Medulla oblongata (tissue), 1 donor: ENCODE data around the gene CARM1.
"Not testable (repeated sequence)": the region's sequence is repeated elsewhere in the genome, so short reads cannot be mapped to it uniquely, and the experiment has no call there.

Experiments used
- DNase-seq: peaks from one replicate; pipeline ENCODE4 v3.0.0-alpha.2; 2015; ENCODE audit errors: extremely low spot score

The CARM1 gene

GRCh38 chr19:10870955-10871603 lies at the start of gene CARM1:
TSS of gene CARM1 (plus strand) at chr19:10871553. CDS start at chr19:10871703, 150 bp downstream.
- peak; percentile 98 for DNase-seq

DNA sequence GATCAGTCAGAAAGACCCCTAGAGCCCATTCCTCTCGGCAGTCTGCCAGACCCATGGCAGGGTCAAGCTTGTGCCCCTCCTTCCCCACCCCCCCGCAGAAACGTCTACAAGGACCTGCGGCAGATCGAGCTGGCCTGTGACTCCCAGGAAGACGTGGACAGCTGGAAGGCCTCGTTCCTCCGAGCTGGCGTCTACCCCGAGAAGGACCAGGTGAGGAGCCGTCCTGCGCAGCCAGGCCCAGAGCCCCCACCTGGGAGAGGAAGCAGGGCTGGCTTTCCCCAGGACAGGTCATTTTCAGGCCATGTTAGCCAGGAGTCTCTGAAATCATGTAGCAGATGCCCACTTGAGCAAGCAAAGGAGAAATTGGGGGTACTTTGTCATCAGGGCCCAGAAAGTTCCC lies 47.7 kb upstream of the CARM1 start:
- DNase-seq: no peak

DNA sequence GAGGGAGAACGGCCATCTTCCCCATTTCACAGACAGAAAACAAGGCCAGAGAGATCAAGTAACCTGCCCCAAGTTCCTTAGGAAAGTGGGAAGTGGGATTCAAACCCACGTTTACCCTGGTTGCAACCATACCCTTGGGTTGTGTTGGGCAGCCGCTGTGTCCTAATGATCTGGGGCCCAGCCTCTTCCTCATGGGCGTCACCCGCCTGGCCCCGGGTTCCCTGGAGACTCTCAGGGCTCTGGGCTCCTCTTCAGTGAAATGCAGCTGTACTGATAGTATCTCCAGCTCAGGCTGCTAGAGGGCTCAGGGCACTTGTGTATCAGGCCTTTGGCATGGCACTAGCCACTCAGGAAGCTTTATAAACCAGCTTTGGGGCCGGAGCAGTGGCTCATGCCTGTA lies 45.1 kb upstream of the CARM1 start:
- no peak for DNase-seq

DNA sequence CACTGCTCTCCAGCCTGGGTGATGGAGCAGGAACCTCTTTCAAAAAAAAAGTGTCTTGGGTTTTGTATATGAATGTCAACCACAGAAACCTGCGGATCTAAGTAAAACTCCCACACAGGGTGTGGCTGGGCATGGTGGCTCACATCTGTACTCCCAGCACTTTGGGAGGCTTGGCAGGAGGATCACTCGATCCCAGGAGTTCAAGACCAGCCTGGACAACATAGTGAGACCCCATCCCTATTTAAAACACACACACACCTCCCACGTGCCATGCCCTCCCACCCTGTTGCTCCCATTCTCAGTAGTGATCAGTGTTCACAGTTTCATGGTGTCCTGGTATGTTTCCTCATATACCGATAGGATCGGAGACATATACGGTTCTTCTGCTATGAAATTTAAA lies 44.5 kb upstream of the CARM1 start:
- DNase-seq: no peak

DNA sequence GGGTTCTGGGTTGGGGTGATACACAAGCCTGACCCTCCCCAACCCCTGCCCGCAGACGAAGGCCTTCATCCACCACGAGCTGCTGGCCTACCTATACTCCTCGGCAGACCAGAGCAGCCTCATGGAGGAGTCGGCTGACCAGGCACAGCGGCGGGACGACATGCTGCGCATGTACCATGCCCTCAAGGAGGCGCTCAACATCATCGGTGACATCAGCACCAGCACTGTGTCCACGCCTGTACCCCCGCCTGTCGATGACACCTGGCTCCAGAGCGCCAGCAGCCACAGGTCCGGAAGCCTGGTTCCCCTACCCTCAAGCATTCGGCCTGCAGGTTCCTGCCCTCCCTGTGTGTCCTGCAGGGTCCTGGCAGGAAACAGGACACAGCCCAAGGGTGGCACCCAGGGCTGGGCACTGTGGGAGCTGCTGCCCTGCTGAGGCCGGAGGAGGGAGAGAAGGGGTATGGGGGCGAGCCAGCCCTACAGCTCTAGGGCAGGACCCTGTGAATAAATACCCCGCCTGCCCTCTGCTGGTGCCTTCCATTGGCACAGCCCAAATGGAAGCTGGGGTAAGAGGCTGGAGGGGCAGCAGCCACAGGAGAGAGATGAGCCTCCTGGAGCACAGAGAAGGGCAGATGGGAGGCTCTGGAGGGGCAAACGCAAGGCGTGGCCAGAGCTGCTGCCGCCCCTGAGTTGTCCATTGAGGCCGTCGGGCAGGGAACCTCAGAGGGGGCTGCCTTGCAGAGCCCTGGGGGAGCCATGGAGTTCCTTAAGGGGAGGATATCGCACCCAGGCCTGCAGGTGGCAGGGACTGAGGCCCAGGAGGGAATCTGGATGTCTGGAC lies 42.2 kb upstream of the CARM1 start:
- DNase-seq: no peak

GRCh38 chr19:10829967-10830366 lies 41.4 kb upstream of the CARM1 start:
- DNase-seq: no peak

DNA sequence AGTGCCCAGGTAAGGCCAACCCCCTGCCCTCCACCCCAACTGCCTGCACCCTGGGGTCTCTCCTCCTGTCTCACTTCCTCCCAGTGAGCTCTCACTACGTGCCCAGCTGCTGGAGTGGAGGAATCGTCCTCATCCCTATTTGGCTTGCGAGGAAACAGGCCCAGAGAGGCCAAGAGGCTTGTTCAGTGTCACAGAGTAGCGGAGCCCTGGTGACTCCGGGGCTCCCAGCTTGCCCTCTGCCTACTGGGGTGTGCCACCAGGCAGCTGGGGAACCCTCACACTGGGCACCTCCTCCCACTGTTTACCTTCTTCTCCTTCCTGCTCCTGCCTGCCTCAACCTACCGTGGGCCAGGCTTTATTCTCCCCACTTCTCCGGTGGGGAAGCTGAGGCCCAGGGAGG lies 41.0 kb upstream of the CARM1 start:
- no peak for DNase-seq

- no peak for DNase-seq
Observed at GRCh38 chr19:10830931-10831779, 40.2 kb upstream of the CARM1 start.

DNA sequence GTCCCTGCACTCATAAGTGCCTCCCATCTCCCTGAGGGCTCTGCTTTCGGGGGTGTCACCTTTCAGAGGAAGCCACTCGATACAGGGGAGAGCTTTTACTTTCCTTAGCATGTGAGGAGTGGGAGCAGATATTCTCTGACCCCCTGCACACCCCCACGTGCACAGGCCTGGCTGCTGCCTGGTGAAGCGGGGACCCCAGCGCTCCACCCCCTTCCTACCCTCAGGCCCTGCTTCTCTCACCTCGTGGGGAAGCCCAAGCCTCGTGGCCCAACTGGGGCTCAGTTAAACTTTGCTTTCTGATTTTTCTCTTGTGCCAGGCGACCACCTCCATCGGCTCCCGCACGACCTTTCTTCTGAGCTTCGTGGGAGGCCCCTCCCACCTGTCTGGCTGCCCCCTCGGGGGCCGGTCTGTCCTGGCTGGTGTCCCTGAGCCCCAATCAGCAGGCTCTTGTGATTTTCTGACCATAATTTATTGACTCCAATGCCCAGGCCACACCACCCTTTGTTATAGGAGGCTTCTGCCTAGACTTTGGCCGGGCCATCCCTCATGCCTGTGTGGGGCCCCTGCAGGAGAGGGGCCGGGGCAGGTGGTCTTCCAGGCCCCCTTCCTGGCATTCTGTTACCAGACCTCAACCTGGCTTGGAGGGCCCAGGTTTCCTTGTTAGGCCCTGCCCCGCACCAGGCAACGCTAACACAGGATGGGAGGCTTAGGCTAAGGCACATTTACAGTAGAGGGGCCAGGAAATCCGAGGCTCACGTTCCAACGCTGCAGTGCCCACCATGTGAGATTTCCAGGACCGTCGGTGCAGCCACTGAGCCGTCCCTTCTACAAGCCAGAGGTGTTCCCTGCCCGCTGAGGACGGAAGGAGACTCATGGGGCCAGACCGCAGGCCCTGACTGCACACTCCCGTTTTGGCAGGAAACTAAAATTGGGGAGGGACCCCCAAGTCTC lies 39.1 kb upstream of the CARM1 start:
- no peak for DNase-seq

DNA sequence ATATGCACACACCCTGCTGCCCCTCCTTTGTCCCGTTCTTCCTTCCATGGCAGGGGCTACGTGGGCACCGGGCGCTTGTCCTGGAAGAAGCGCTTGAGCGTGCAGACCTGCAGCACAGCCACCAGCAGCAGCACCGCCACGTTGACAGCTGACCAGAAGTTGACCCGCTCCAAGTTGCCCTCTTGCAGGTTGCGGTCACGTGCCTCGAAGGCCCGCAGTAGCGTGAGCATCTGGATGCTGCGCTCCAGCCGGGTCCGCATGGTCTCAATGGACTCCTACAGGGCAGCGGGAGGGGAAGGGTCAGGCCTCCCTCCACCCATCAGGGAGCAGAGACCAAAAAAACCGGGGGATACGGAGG lies 38.4 kb upstream of the CARM1 start:
- DNase-seq: no peak

DNA sequence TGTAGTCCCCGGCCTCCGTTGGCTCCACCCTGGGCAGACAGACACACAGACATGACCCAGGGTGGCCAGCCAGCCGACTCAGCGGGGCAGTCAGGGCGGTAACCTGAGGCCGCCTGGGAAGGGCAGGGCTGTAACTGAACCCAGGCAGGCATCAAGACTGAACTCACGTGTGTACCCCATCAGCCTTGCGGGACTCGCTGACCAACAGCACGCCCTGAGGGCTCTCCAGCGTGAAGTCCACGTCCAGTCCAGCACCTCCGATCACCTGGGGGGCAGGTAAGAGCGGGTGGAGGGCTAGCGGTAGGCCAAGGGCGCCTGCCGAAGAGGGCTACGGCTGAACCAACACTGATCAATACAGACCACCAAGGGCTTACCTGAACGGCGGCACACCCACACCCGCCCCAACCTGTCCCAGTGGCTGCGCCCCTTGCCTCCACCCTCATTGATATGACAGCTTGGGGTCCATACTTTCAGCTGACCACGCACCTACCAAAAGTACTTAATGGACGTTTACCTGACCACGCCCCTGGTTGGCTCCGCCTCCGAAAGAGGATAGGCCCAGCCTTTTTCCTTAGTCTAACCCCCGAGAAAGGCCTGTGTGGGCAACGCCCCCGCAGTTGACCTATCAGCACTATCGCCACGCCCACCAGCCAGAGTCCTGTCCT lies 36.1 kb upstream of the CARM1 start:
- no peak for DNase-seq

DNA sequence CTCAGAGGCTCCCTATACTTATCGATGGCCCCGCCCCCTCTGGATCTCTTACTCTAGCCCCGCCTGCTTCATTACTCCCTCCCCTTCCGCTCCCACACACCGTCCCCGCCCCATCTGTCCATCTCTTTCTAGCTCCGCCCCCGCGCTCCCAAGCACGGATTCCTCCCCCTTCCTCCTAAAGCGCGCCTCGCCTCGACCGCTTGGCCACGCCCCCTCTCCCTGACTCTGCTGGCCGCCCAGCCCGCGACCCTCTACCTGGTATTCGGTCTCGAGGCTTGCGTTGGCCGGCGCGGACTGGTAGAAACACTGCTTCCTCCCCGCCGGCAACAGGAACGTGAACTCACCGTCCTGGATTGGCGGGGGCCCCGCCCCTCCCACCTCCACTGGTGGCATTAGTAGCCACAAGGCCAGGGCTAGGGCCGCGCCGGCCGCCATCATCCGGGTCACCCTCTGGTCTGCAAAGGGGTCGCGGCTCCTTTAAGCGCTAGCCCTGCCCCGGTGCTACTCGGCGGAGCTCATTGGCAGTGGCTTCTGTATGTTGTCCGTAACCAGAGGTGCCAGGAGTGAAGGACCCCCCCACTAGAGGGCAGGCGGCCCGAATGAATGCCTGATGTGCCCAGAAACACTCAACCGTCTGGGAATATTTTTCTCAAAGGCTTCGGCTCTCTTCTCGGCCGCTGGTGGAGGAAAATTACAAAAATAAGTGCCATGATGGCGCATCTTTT lies 35.4 kb upstream of the CARM1 start, which contains the start of gene TMED1:
TMED1 (minus strand) TSS at position 459 of the 725 bp plus-strand sequence; CDS start at position 438, 21 bp downstream.
- DNase-seq: peak; percentile 99

DNA sequence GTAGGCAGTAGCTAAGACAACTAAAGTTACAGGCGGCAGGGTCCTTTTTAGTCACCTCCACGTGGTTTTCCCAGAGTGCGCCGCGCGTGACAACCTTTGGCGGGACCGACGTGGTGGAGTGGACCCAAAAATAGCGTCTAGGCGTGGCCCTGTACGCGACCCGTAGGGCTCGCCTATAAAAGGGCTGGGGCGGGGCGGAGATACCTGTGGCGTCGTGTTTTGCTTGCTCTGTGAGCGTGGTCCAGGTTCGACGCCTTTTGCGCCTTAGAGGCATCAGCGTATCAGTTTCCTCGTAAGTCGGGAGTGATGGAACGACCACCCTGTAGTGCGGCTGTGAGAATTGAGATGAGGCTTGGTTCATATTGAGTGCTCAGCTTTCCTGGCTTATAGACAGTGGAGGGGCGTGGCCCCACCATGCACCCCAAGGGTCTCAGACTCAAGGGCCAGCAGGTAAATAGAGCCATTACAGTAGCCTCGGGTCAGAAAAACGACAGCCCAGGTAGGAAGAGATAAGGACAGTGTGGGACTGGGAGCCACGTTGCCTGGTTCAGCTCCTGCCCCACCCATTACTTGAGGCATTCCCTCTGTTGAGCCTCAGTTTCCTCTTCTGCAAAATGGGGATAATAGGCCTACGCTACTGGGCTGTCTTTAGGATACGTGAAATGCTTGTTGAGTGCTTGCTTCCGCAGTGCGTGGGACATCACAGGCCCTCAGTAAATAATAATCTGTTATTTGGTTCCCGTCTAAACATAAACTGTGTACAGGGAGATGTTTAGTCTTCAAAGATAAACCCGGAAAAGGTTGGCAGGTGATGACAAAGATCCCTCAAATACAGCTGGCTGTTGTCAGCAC lies 34.6 kb upstream of the CARM1 start:
- no peak for DNase-seq

DNA sequence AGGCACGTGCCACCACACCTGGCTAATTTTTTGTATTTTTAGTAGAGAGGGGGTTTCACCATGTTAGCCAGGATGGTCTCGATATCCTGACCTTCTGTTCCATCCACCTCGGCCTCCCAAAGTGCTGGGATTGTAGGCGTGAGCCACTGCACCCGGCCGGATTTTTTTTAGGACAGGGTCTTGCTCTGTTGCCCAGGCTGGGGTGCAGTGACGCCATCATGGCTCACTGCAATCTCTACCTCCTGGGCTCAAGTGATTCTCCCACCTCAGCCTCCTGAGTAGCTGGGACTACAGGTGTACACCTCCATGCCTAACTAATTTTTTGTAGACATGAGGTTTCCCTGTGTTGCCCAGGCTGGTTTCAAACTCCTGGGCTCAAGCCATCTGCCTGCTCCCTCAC lies 33.7 kb upstream of the CARM1 start:
- DNase-seq: not testable (repeated sequence)

GRCh38 chr19:10838377-10838776 lies 33.0 kb upstream of the CARM1 start:
- no peak for DNase-seq

DNA sequence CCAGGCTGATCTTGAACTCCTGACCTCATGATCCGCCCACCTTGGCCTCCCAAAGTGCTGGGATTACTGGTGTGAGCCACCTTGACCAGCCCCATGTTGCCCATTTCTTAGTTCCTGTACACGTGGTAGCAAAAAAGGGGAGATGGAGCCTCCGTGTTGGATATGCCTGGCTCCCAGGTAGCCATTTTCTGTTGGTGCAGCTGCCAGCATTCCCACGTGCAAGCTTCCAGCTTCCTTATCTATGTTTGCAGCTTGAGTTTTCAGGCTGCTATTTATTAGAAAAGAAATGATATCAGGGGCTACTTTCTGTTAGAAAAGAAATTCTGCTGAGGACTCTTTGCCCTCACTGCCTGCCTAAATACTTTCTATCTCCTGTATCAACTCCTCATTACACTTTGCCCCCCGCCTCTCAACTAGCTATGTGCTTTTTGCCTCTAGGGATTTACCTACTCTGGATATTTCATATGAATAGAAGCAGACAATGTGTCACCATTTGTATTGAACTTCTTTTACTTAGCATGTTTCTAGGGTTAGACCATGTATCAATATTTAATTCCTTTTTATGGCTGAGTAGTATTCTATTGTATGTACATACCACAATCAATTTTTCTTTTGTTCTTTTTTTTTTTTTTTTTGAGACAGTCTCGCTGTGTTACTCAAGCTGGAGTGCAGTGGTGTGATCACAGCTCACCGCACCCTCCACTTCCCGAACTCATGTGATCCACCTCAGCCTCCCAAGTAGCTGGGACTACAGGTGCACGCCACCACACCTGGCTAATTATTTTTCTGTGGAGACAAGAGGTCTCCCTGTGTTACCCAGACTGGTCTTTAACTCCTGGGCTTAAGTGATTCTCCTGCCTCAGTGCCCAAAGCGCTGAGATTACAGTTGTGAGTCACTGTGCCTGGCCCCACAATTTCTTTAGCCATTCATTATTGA lies 32.0 kb upstream of the CARM1 start:
- DNase-seq: no peak

- DNase-seq: no peak
Observed at GRCh38 chr19:10842788-10843187, 28.6 kb upstream of the CARM1 start.
